ENCODE measurements around the gene CLEC3B.

Gene CLEC3B

GRCh38 chr3:45078910-45079522 lies 52.9 kb downstream of the CLEC3B start:
- H2AFZ ChIP-seq (ENCODE audit: low read length) = no peak overlapping the region
- no peak overlapping the region for H3K27ac ChIP-seq (ENCODE audit: low read depth, low read length, poor library complexity, severe bottlenecking)

DNA sequence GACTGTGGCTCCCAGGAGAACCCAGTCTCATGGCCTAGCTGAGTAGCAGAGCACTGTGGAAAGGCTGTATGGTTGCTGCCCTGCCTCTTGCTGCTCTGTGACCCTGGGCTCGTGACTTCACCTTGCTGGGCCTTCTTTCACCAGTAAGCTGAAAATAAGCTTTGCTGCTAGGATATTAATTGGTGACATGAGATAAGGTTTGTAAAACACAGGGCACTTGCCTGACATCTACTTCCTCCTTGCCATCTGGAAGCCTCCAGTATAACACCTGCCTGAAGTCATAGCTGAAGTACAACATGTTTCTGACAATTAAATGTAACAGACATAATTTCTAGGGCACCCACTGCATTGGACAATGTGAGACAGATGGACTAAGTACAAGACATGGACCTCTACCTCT lies 53.6 kb downstream of the CLEC3B start:
- Histone ChIP-seq H3K4me2 (ENCODE audit: low read length) (no peak overlapping the region), H3K27ac (ENCODE audit: low read depth, low read length, poor library complexity, severe bottlenecking) (no peak overlapping the region), H3K27me3 (ENCODE audit: insufficient read depth, low read length) (no peaks in the 10 kb centered on the region; the same call in 1 of the 2 replicates), H3K4me1 (ENCODE audit: insufficient read depth, low read length, severe bottlenecking) (no peaks in the 10 kb centered on the region), H3K79me2 (ENCODE audit: insufficient read depth, low read length) (no peaks in the 10 kb centered on the region), H3K9me3 (ENCODE audit: low read length) (no peaks in the 10 kb centered on the region), H3K4me3 (ENCODE audit: low read depth, low read length, poor library complexity, severe bottlenecking) (no peak overlapping the region), H3K9me2 (ENCODE audit: low read depth, low read length) (no peaks in the 10 kb centered on the region), H4K20me1 (ENCODE audit: insufficient read depth, low read length) (no peaks in the 10 kb centered on the region), H3F3A (ENCODE audit: insufficient read depth, low read length) (no peaks in the 10 kb centered on the region), H3K36me3 (ENCODE audit: insufficient read depth, low read length) (no peaks in the 10 kb centered on the region), H2AFZ (ENCODE audit: low read length) (no peak overlapping the region), H3K9ac (ENCODE audit: low read length) (no peak overlapping the region)
- TF ChIP-seq, protein P1, sequence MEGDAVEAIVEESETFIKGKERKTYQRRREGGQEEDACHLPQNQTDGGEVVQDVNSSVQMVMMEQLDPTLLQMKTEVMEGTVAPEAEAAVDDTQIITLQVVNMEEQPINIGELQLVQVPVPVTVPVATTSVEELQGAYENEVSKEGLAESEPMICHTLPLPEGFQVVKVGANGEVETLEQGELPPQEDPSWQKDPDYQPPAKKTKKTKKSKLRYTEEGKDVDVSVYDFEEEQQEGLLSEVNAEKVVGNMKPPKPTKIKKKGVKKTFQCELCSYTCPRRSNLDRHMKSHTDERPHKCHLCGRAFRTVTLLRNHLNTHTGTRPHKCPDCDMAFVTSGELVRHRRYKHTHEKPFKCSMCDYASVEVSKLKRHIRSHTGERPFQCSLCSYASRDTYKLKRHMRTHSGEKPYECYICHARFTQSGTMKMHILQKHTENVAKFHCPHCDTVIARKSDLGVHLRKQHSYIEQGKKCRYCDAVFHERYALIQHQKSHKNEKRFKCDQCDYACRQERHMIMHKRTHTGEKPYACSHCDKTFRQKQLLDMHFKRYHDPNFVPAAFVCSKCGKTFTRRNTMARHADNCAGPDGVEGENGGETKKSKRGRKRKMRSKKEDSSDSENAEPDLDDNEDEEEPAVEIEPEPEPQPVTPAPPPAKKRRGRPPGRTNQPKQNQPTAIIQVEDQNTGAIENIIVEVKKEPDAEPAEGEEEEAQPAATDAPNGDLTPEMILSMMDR (IDR thresholded peaks at IDR 0.05; ENCODE audit: low read length) = no peak
- TF ChIP-seq EZH2 (IDR thresholded peaks at IDR 0.05; ENCODE audit: borderline replicate concordance, low read length) = no peak

More at GRCh38 chr3:45078910-45079522, 52.9 kb downstream of the CLEC3B start:
- no peak overlapping the region for H3K4me2 ChIP-seq (ENCODE audit: low read length)
- H4K20me1 ChIP-seq (ENCODE audit: insufficient read depth, low read length) = no peaks in the 10 kb centered on the region
- H3K9me2 ChIP-seq (ENCODE audit: low read depth, low read length) = no peaks in the 10 kb centered on the region
- no peaks in the 10 kb centered on the region for H3K36me3 ChIP-seq (ENCODE audit: insufficient read depth, low read length)
- TF ChIP-seq EZH2 (IDR thresholded peaks at IDR 0.05; ENCODE audit: borderline replicate concordance, low read length) = no peak
- TF ChIP-seq, protein P1 (IDR thresholded peaks at IDR 0.05; ENCODE audit: low read length) = no peak
- H3K79me2 ChIP-seq (ENCODE audit: insufficient read depth, low read length) = no peaks in the 10 kb centered on the region
- H3K9ac ChIP-seq (ENCODE audit: low read length) = no peak overlapping the region
- H3K27me3 ChIP-seq (ENCODE audit: insufficient read depth, low read length) = no peaks in the 10 kb centered on the region; the same call in 1 of the 2 replicates
- H3K4me3 ChIP-seq (ENCODE audit: low read depth, low read length, poor library complexity, severe bottlenecking) = no peak overlapping the region
- H3K9me3 ChIP-seq (ENCODE audit: low read length) = no peaks in the 10 kb centered on the region
- H3K4me1 ChIP-seq (ENCODE audit: insufficient read depth, low read length, severe bottlenecking) = no peaks in the 10 kb centered on the region
- no peaks in the 10 kb centered on the region for H3F3A ChIP-seq (ENCODE audit: insufficient read depth, low read length)

DNA sequence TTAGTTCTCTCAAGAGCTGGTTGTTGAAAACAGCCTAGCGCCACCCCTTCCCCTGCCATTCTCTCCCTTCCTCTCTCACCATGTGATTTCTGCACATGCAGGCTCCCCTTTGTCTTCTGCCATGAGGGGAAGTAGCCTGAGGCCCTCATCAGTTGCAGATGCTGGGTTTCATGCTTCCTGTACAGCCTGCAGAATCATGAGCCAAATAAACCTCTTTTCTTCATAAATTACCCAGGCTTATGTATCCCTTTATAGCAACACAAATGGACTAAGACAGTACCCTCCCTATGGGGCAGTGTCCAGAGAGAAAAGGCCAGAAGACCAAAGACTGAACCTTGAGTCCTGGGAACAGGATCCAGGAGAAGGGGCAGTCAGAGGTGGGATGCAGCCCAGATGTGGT lies 54.7 kb downstream of the CLEC3B start:
- Histone ChIP-seq H3K9ac (ENCODE audit: low read length) (no peak overlapping the region), H3K4me3 (ENCODE audit: low read depth, low read length, poor library complexity, severe bottlenecking) (no peak overlapping the region), H4K20me1 (ENCODE audit: insufficient read depth, low read length) (no peaks in the 10 kb centered on the region), H3K36me3 (ENCODE audit: insufficient read depth, low read length) (no peaks in the 10 kb centered on the region), H3K9me3 (ENCODE audit: low read length) (no peaks in the 10 kb centered on the region), H3K4me1 (ENCODE audit: insufficient read depth, low read length, severe bottlenecking) (no peaks in the 10 kb centered on the region), H3K9me2 (ENCODE audit: low read depth, low read length) (no peaks in the 10 kb centered on the region), H3K79me2 (ENCODE audit: insufficient read depth, low read length) (no peaks in the 10 kb centered on the region), H3F3A (ENCODE audit: insufficient read depth, low read length) (no peaks in the 10 kb centered on the region), H2AFZ (ENCODE audit: low read length) (no peak overlapping the region), H3K4me2 (ENCODE audit: low read length) (no peak overlapping the region), H3K27me3 (ENCODE audit: insufficient read depth, low read length) (no peaks in the 10 kb centered on the region; the same call in 1 of the 2 replicates), H3K27ac (ENCODE audit: low read depth, low read length, poor library complexity, severe bottlenecking) (no peak overlapping the region)
- TF ChIP-seq, protein P1 (IDR thresholded peaks at IDR 0.05; ENCODE audit: low read length) = no peak
- no peak for TF ChIP-seq EZH2 (IDR thresholded peaks at IDR 0.05; ENCODE audit: borderline replicate concordance, low read length)
